Gastrocnemius medialis (tissue), 4 donors: Measurements from ENCODE around the gene PDZD7. TPM values are rescaled to one million over a fixed set of nuclear protein-coding genes. Genes with fewer than 3 reads are reported as not detected.
A peak's percentile ranks its signal among the peaks of the same experiment; 100 is the strongest.

Source experiments
- ATAC-seq, 2 donors: fragments of 150-250 bp; one replicate each; pipeline ENCODE4 v1.9.1; 2016
- DNase-seq, 2 donors: peaks; one replicate each; pipeline ENCODE4 v3.0.0-alpha.2; 2019
- H3K27ac ChIP-seq, 4 donors: fragments of 200-600 bp; sonication (generic); 1 replicate in 1 of 4; 2 replicates in 3 of 4; pipeline ENCODE4 v1.5.1; 2016 to 2018; ENCODE audit warnings: mild to moderate bottlenecking in 2 of 4, moderate library complexity in 1 of 4
- H3K27me3 ChIP-seq, 3 donors: fragments of 200-600 bp; sonication (generic) in 2 of 3; 1 replicate in 1 of 3; 2 replicates in 2 of 3; pipeline versions ENCODE4 v1.5.1 to v1.6.0; 2016 to 2019; ENCODE audit warnings: mild to moderate bottlenecking in 1 of 3, moderate library complexity in 1 of 3
- H3K36me3 ChIP-seq, 2 donors: fragments of 200-600 bp; sonication (generic) in 1 of 2; one replicate each; pipeline ENCODE4 v1.5.1; 2017 to 2018
- H3K4me1 ChIP-seq, 2 donors: fragments of 200-600 bp; sonication (generic) in 1 of 2; one replicate each; pipeline ENCODE4 v1.5.1; 2016 to 2017; ENCODE audit warnings: mild to moderate bottlenecking in 2 of 2
- H3K4me3 ChIP-seq, 4 donors: fragments of 200-600 bp; sonication (generic) in 3 of 4; 1 replicate in 1 of 4; 2 replicates in 3 of 4; pipeline ENCODE4 v1.5.1; 2016 to 2019; ENCODE audit warnings: mild to moderate bottlenecking in 2 of 4
- H3K9me3 ChIP-seq, 3 donors: fragments of 200-600 bp; sonication (generic) in 2 of 3; 1 replicate in 1 of 3; 2 replicates in 2 of 3; pipeline ENCODE4 v1.5.1; 2016 to 2019
- POLR2A ChIP-seq, 2 donors: fragments of 450-650 bp; IDR thresholded peaks; one replicate each; pipeline ENCODE4 v1.6.1; 2017; ENCODE audit warnings: antibody characterized with exemption in 2 of 2, mild to moderate bottlenecking in 2 of 2, moderate library complexity in 2 of 2
- in situ Hi-C, 4 donors: fragments of 200-750 bp; cut with MboI; loops; one replicate each; pipeline versions ENCODE4 v1.15.0 to v1.8.0; 2017; ENCODE audit warnings: low sequenced_read_pairs in 4 of 4
- intact Hi-C: fragments of 100-400 bp; cut with DNase I; formaldehyde crosslinking; loops from one replicate; pipeline ENCODE4 v1.15.1; 2023; ENCODE audit warnings: low total_unique reads
- total RNA-seq, 4 donors: library from RNA; depleted of rRNA; stranded (reverse); fragments of >200 nt; gene quantifications; one replicate each; pipeline versions ENCODE4 v1.1.0 to v1.2.3, GENCODE V29; 2016
- TF ChIP-seq, protein P1 (sequence below), 5 experiments: fragments of 450-650 bp in 3 of 5; fragments of 200-600 bp in 2 of 5; sonication (generic) in 2 of 5; IDR thresholded peaks in 4 of 5; conservative IDR thresholded peaks in 1 of 5; 1 replicate in 4 of 5; 2 replicates in 1 of 5; pipeline ENCODE4 v1.5.1; 2016 to 2019; ENCODE audit warnings: antibody characterized with exemption in 5 of 5, mild to moderate bottlenecking in 3 of 5, moderate library complexity in 3 of 5

PDZD7 gene
- total RNA-seq, 4 donors from 2014 or later, result 0.11 TPM; not detected in 3

DNA sequence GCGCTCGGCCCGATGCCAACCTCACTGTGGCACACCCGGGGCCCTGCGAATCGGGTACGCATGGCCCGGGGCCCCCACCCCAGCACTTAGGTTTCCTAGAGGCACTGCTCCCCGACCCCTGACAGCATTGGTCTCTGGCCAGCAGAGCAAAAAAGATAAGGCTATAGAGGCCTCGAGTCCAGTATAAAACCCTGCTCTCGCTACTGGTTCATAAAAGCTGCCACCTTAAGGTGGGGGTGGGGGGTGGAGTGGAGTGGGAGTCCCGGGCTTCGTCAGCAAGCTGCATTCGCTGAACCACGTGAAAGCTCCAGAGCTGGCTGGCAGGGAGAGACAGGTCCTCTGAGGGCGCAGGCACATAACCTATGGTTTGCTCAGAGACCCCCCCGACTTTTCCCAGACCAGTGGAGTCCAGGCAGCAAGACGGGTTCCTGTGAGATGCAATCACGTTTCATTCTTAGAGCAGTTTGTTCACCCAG, 32.2 kb upstream of the PDZD7 start:
- ATAC-seq (no peak), DNase-seq (no peak)
- Histone ChIP-seq H3K9me3 (no peaks in the 10 kb centered on the region), H3K4me1 (peaks cover 52 to 57% of the 10 kb centered on the region in 2 donors), H3K4me3 (peak overlapping the region; percentile 41 to 94 (median 84)), H3K27ac (peak overlapping the region; percentile 3 to 99 (median 98)), H3K27me3 (peaks cover 14 to 23% (median 18%) of the 10 kb centered on the region in 3 donors), H3K36me3 (no peaks in the 10 kb centered on the region)
- TF ChIP-seq POLR2A (IDR thresholded peaks at IDR 0.05), result no peak
- TF ChIP-seq, protein P1, sequence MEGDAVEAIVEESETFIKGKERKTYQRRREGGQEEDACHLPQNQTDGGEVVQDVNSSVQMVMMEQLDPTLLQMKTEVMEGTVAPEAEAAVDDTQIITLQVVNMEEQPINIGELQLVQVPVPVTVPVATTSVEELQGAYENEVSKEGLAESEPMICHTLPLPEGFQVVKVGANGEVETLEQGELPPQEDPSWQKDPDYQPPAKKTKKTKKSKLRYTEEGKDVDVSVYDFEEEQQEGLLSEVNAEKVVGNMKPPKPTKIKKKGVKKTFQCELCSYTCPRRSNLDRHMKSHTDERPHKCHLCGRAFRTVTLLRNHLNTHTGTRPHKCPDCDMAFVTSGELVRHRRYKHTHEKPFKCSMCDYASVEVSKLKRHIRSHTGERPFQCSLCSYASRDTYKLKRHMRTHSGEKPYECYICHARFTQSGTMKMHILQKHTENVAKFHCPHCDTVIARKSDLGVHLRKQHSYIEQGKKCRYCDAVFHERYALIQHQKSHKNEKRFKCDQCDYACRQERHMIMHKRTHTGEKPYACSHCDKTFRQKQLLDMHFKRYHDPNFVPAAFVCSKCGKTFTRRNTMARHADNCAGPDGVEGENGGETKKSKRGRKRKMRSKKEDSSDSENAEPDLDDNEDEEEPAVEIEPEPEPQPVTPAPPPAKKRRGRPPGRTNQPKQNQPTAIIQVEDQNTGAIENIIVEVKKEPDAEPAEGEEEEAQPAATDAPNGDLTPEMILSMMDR (IDR thresholded peaks at IDR 0.05 in 4 of 5, conservative IDR thresholded peaks at IDR 0.05 in 1 of 5), result no peak
- in situ Hi-C loops (no loop called here), intact Hi-C loops (loop anchor here (5.0 kb wide), 1 partner anchor 151 kb away; the partner anchor contains the start of gene SLF2)

DNA sequence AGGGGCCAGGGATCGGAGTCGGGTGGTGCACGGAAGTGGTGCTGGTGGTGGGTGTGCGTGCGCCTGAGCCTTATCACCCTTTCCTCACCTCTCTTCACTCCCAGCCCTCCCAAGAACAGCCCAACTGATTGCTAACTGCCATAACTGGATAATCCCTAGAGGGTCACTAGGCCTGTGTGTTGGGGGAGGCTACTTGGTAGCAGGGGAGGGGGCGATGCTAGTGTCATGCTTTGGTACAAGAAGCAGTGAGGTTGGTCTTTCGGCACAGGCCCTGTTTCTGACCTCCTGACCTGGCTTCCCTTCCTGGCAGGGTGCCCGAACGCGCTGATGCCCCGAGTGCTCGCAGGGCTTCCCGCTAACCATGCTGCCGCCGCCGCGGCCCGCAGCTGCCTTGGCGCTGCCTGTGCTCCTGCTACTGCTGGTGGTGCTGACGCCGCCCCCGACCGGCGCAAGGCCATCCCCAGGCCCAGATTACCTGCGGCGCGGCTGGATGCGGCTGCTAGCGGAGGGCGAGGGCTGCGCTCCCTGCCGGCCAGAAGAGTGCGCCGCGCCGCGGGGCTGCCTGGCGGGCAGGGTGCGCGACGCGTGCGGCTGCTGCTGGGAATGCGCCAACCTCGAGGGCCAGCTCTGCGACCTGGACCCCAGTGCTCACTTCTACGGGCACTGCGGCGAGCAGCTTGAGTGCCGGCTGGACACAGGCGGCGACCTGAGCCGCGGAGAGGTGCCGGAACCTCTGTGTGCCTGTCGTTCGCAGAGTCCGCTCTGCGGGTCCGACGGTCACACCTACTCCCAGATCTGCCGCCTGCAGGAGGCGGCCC, 31.5 kb upstream of the PDZD7 start:
- TF ChIP-seq POLR2A (IDR thresholded peaks at IDR 0.05), result no peak
- TF ChIP-seq, protein P1 (IDR thresholded peaks at IDR 0.05 in 4 of 5, conservative IDR thresholded peaks at IDR 0.05 in 1 of 5), result peak; percentile 43 to 70 (median 56)
- Histone ChIP-seq H3K27ac (peak overlapping the region; percentile 93 to 99 (median 98)), H3K4me3 (peak overlapping the region; percentile 79 to 94 (median 88)), H3K36me3 (no peaks in the 10 kb centered on the region), H3K4me1 (peaks cover 49 to 54% of the 10 kb centered on the region in 2 donors), H3K27me3 (peaks cover 11 to 20% (median 16%) of the 10 kb centered on the region in 3 donors), H3K9me3 (no peaks in the 10 kb centered on the region)
- ATAC-seq (no peak), DNase-seq (peak in 1 of 2 donors; percentile 40)
- in situ Hi-C loops (no loop called here), intact Hi-C loops (loop anchor here (5.0 kb wide), 1 partner anchor 150 kb away; the partner anchor contains the start of gene SLF2)

DNA sequence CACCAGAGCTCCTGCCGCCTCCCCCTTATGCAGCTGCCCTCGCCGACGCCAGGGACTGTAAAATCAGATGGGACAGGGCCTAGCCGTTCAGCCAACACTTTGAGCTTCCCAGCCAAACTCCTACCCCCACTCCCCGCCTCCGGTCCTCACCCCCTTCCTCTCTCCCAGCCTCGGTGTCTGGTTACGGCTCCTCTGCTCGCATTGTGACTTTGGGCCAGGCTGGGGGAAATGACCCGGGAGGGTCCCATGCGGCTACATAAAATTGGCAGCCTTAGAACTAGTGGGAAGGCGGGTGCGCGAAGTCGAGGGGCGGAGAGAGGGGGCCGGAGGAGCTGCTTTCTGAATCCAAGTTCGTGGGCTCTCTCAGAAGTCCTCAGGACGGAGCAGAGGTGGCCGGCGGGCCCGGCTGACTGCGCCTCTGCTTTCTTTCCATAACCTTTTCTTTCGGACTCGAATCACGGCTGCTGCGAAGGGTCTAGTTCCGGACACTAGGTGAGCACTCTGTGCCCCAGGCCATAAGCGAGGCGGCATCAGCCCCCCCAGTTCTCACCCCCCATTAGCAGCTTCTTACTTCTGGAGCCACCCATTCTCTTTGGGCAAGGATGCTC, 30.8 kb upstream of the PDZD7 start, which contains the start of gene KAZALD1:
Gene KAZALD1 (plus strand): TSS at position 366 of the 608 bp plus-strand sequence. CDS start 604 bp downstream, outside the sequence.
- Histone ChIP-seq H3K4me1 (peaks cover 45 to 47% of the 10 kb centered on the region in 2 donors), H3K27ac (peak within 1 kb of the TSS; percentile 93 to 99 (median 98)), H3K36me3 (no peaks in the 10 kb centered on the region), H3K9me3 (no peaks in the 10 kb centered on the region), H3K27me3 (peaks cover 7 to 13% (median 9%) of the 10 kb centered on the region in 3 donors), H3K4me3 (peak within 1 kb of the TSS; percentile 79 to 94 (median 88))
- in situ Hi-C loops (no loop called here), intact Hi-C loops (loop anchor here (2.0 to 5.0 kb wide), 3 partner anchors 19 to 149 kb away; partner anchors contain the start of genes LZTS2 and SLF2)
- ATAC-seq (peak; percentile 25 to 38), DNase-seq (peak in 1 of 2 donors; percentile 65)
- no peak for TF ChIP-seq POLR2A (IDR thresholded peaks at IDR 0.05)
- TF ChIP-seq, protein P1 (IDR thresholded peaks at IDR 0.05 in 4 of 5, conservative IDR thresholded peaks at IDR 0.05 in 1 of 5), result no peak

DNA sequence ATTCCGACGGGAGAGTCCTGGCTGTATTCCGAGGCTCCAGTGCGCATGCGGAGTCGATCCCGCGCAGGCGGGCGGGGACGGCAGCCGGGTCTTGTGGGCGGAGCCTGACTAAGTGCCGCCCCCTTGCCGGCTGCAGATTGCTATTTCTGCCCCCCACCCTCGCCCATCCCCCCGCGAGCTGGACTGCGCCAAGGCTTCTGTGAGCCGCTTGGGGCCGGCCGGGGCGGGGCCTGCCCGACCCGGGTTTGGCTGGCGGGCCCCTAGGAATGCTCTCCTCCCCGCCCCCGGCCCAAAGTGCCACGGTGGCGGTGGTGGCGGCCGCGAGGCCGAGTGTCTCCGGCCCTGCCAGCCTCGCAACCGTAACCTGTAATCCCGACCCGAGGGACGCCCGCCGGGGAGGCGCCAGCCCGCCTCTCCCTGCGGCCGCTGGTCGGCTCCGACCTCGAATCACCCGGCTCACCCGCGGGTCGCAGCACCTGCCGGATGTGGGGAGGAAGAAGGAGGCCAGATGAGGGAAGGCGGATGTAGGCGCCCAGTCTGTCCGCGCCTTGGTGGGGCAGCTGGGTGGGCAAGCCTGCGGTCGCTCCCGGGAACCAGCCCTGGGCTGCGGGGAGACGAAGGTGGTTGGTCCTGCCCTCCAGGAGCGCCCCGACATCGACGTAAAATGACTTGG, 30.2 kb upstream of the PDZD7 start:
- intact Hi-C loops, result loop anchor here (1.0 to 5.0 kb wide), 4 partner anchors 7 to 149 kb away; partner anchors contain the start of genes LZTS2 and SLF2
- Histone ChIP-seq H3K4me1 (peaks cover 38 to 40% of the 10 kb centered on the region in 2 donors), H3K9me3 (no peaks in the 10 kb centered on the region), H3K27ac (peak overlapping the region; percentile 93 to 99 (median 98)), H3K27me3 (peaks cover under 1 to 7% (median 3%) of the 10 kb centered on the region in 3 donors), H3K4me3 (peak overlapping the region; percentile 79 to 94 (median 88)), H3K36me3 (no peaks in the 10 kb centered on the region)
- DNase-seq (peak; percentile 87 to 93), ATAC-seq (peak; percentile 82 to 88)
- TF ChIP-seq, protein P1 (IDR thresholded peaks at IDR 0.05 in 4 of 5, conservative IDR thresholded peaks at IDR 0.05 in 1 of 5), result no peak
- peak; percentile 64 to 71 for TF ChIP-seq POLR2A (IDR thresholded peaks at IDR 0.05)
- in situ Hi-C loops, result no loop called here
